Hepatocyte (in vitro differentiated cells): ENCODE results near the gene CCDC154.

Experiments used
- CTCF ChIP-seq: fragments of 200-600 bp; sonication (generic); IDR thresholded peaks from 2 replicates; pipeline ENCODE4 v1.5.1; 2016; ENCODE audit warnings: antibody characterized with exemption, mild to moderate bottlenecking; ENCODE audit not compliant: poor library complexity
- EZH2 ChIP-seq: fragments of 200-600 bp; sonication (generic); IDR thresholded peaks from 2 replicates; pipeline ENCODE4 v1.6.1; 2016; ENCODE audit warnings: antibody characterized with exemption, mild to moderate bottlenecking, borderline replicate concordance
- EZH2phosphoT487 ChIP-seq: fragments of 200-600 bp; sonication (generic); IDR thresholded peaks from one replicate; pipeline ENCODE4 v1.6.1; 2018; ENCODE audit warnings: antibody characterized with exemption, mild to moderate bottlenecking, low read depth, moderate library complexity; ENCODE audit not compliant: unreplicated experiment, severe bottlenecking

- TF ChIP-seq EZH2 (no peak), CTCF (no peak), EZH2phosphoT487 (no peak)
These were observed 57.0 kb downstream of the CCDC154 start for GRCh38 chr16:1387331-1387730.
